Pancreas (tissue), 10 donors: ENCODE measurements around the gene LNX2. TPM values are rescaled to one million over a fixed set of nuclear protein-coding genes. Genes with fewer than 3 reads are reported as not detected.
A peak's percentile ranks its signal among the peaks of the same experiment; 100 is the strongest.

Experiments
- ATAC-seq, 4 donors: fragments of 200-7000 bp; cut with Tn5 transposase; one replicate each; pipeline versions ENCODE4 v1.8.0 to v1.9.1; 2020; ENCODE audit warnings: mild to moderate bottlenecking in 4 of 4, moderate library complexity in 4 of 4
- DNase-seq, 6 donors: peaks; one replicate each; pipeline ENCODE4 v3.0.0-alpha.2; 2020
- FAIRE-seq: peaks from 2 replicates; lab custom pipeline; 2012; peaks lifted over from hg19 to GRCh38; lab: Jason Lieb, UNC
- H3K27ac ChIP-seq, 4 donors: fragments of 200-600 bp; sonication (generic); 1 replicate in 3 of 4; 2 replicates in 1 of 4; pipeline versions ENCODE4 v1.5.0 to v1.8.0; 2020
- H3K27me3 ChIP-seq, 4 donors: fragments of 200-600 bp; one replicate each; pipeline ENCODE4 v1.8.0; 2021
- H3K36me3 ChIP-seq, 3 donors: fragments of 200-600 bp; sonication (generic) in 1 of 3; one replicate each; pipeline versions ENCODE4 v1.5.0 to v1.8.0; 2020 to 2021
- H3K4me1 ChIP-seq, 3 donors: fragments of 200-600 bp; one replicate each; pipeline ENCODE4 v1.8.0; 2021
- H3K4me3 ChIP-seq, 4 donors: fragments of 200-600 bp; sonication (generic) in 2 of 4; one replicate each; pipeline versions ENCODE4 v1.5.0 to v1.8.0; 2020 to 2021
- H3K9me3 ChIP-seq, 4 donors: fragments of 200-600 bp; one replicate each; pipeline ENCODE4 v1.8.0; 2021
- CTCF ChIP-seq, 4 donors: fragments of 200-600 bp; sonication (generic) in 3 of 4; IDR thresholded peaks; one replicate each; pipeline versions ENCODE4 v1.5.0 to v1.8.0; 2021; ENCODE audit warnings: antibody characterized with exemption in 4 of 4
- WGBS, 2 donors: extraction: QIAGEN DNeasy Blood & Tissue Kit; methylation state at CpG; one replicate each; pipeline ENCODE4 v1.1.7; 2013; 5-methylcytosine and 5-hydroxymethylcytosine counted together
- intact Hi-C, 3 donors: fragments of 100-400 bp; cut with DNase I; formaldehyde crosslinking; loops; one replicate each; pipeline versions ENCODE4 v1.11.1 to v1.14.2; 2022
- polyA plus RNA-seq, 2 donors: library from polyadenylated mRNA; stranded (reverse); fragments of 200-250 nt; gene quantifications; one replicate each; pipeline ENCODE4 v1.2.3, GENCODE V29; 2013
- total RNA-seq, 6 donors: library from RNA; stranded (reverse); fragmentation: NEBNext Ultra II Directional in 4 of 6; extraction: Animal tissue kit (Norgen Biotek cat#: 25700) in 4 of 6; gene quantifications; one replicate each; pipeline versions ENCODE4 v1.2.1 to v1.2.4, GENCODE V29; 2021 to 2023
- donor health status: healthy with polysubstance abuse.
- donor health status: DM: no; HTN: no; CAD: no; lungs with moderate emphysema.
- donor health status: DM: no; HTN: no; CAD: no.
- donor health status: control.
- donor health status: control.
- donor health status: Bipolar disorder and iron deficiency.
- donor health status: DM: yes; HTN: yes; CAD: no.
- donor health status: DM: no; HTN: no; CAD: no.
- donor health status: DM: no; HTN: no; CAD: no.
- donor health status: DM: yes; HTN: yes; CAD: no.

The LNX2 gene
- total and polyA plus RNA-seq, 8 donors: 4.9 to 18.9 (median 14.1) TPM

- intact Hi-C loops: no loop called here
- no peak for FAIRE-seq
Measured at GRCh38 chr13:27639186-27639585, 18.9 kb upstream of the LNX2 start.

GRCh38 chr13:27638521-27638920, 18.2 kb upstream of the LNX2 start:
- H3K27ac ChIP-seq: peak overlapping the region in 1 of 4 donors; percentile 7

More at GRCh38 chr13:27639186-27639585, 18.9 kb upstream of the LNX2 start:
- Histone ChIP-seq H3K36me3 (no peaks in the 10 kb centered on the region), H3K9me3 (no peaks in the 10 kb centered on the region), H3K4me3 (no peak overlapping the region), H3K27me3 (no peaks in the 10 kb centered on the region), H3K4me1 (peaks cover 1 to 10% (median 7%) of the 10 kb centered on the region in 3 donors), H3K27ac (peak overlapping the region in 1 of 4 donors; percentile 7)
- no peak for DNase-seq
- no peak for TF ChIP-seq CTCF (IDR thresholded peaks at IDR 0.05)
- ATAC-seq: no peak

GRCh38 chr13:27638001-27638400, 17.7 kb upstream of the LNX2 start:
- no peak overlapping the region for H3K27ac ChIP-seq
- no peak overlapping the region for H3K4me3 ChIP-seq
- H3K4me1 ChIP-seq: peaks cover 5 to 11% (median 9%) of the 10 kb centered on the region in 3 donors
- no peaks in the 10 kb centered on the region for H3K36me3 ChIP-seq
- no peak for TF ChIP-seq CTCF (IDR thresholded peaks at IDR 0.05)
- 88 to 100% methylated on average over 1 of the region's 1 CpG for WGBS, 2 donors
- FAIRE-seq (no peak), ATAC-seq (peak in 1 of 4 donors; percentile 25), DNase-seq (no peak)
- H3K27me3 ChIP-seq: no peaks in the 10 kb centered on the region
- H3K9me3 ChIP-seq: no peaks in the 10 kb centered on the region
- intact Hi-C loops: no loop called here

More at GRCh38 chr13:27638521-27638920, 18.2 kb upstream of the LNX2 start:
- Histone ChIP-seq H3K36me3 (no peaks in the 10 kb centered on the region), H3K9me3 (no peaks in the 10 kb centered on the region), H3K4me1 (peaks cover 4 to 8% (median 8%) of the 10 kb centered on the region in 3 donors), H3K4me3 (no peak overlapping the region), H3K27me3 (no peaks in the 10 kb centered on the region)
- DNase-seq (no peak), FAIRE-seq (no peak), ATAC-seq (peak in 2 of 4 donors; percentile 54 to 64)
- intact Hi-C loops: no loop called here
- TF ChIP-seq CTCF (IDR thresholded peaks at IDR 0.05): no peak
- whole genome bisulfite sequencing, 2 donors: 18 to 20% methylated on average over 2 of the region's 2 CpGs

- no peak overlapping the region for H3K4me3 ChIP-seq
- FAIRE-seq (no peak), ATAC-seq (peak in 1 of 4 donors; percentile 18), DNase-seq (no peak)
- H3K9me3 ChIP-seq: no peaks in the 10 kb centered on the region
- 97 to 100% methylated on average over 1 of the region's 1 CpG for WGBS, 2 donors
- no peak overlapping the region for H3K27ac ChIP-seq
- H3K36me3 ChIP-seq: no peaks in the 10 kb centered on the region
- no peaks in the 10 kb centered on the region for H3K27me3 ChIP-seq
- intact Hi-C loops: no loop called here
- no peak for TF ChIP-seq CTCF (IDR thresholded peaks at IDR 0.05)
- peaks cover 5 to 11% (median 9%) of the 10 kb centered on the region in 3 donors for H3K4me1 ChIP-seq
Measured at GRCh38 chr13:27637289-27637626, 16.9 kb upstream of the LNX2 start.

- intact Hi-C loops: no loop called here
- 61 to 68% methylated on average over 6 of the region's 6 CpGs for whole genome bisulfite sequencing, 2 donors
Measured at GRCh38 chr13:27636589-27637288, 16.4 kb upstream of the LNX2 start.

More at GRCh38 chr13:27636589-27637288, 16.4 kb upstream of the LNX2 start:
- Histone ChIP-seq H3K36me3 (no peaks in the 10 kb centered on the region), H3K27me3 (no peaks in the 10 kb centered on the region), H3K9me3 (no peaks in the 10 kb centered on the region), H3K27ac (no peak overlapping the region), H3K4me3 (no peak overlapping the region), H3K4me1 (peaks cover 5 to 11% (median 9%) of the 10 kb centered on the region in 3 donors)
- DNase-seq (no peak), ATAC-seq (no peak), FAIRE-seq (no peak)
- TF ChIP-seq CTCF (IDR thresholded peaks at IDR 0.05): no peak
